Lower lobe of right lung (tissue), 2 donors: ENCODE data around the gene LRRC26. TPM values are rescaled to one million over a fixed set of nuclear protein-coding genes. Genes with fewer than 3 reads are reported as not detected.

Source experiments
- ATAC-seq, 2 donors: fragments of 200-7000 bp; cut with Tn5 transposase; one replicate each; pipeline ENCODE4 v1.9.1; 2020 to 2022; ENCODE audit warnings: mild to moderate bottlenecking in 2 of 2, moderate library complexity in 2 of 2
- DNase-seq: peaks from one replicate; pipeline ENCODE4 v3.0.0-alpha.2; 2020
- H3K27ac ChIP-seq: fragments of 200-600 bp; one replicate; pipeline ENCODE4 v1.8.0; 2022
- H3K27me3 ChIP-seq: fragments of 200-600 bp; one replicate; pipeline ENCODE4 v1.8.0; 2022; ENCODE audit warnings: low read depth
- H3K36me3 ChIP-seq: fragments of 200-600 bp; one replicate; pipeline ENCODE4 v1.8.0; 2022; ENCODE audit warnings: mild to moderate bottlenecking
- H3K4me1 ChIP-seq: fragments of 200-600 bp; one replicate; pipeline ENCODE4 v1.8.0; 2022
- H3K4me3 ChIP-seq: fragments of 200-600 bp; one replicate; pipeline ENCODE4 v1.8.0; 2022; ENCODE audit warnings: mild to moderate bottlenecking
- H3K9me3 ChIP-seq: fragments of 200-600 bp; one replicate; pipeline ENCODE4 v1.8.0; 2022
- intact Hi-C: fragments of 100-400 bp; cut with DNase I; formaldehyde crosslinking; loops from one replicate; pipeline ENCODE4 v1.11.0; 2022
- total RNA-seq: library from RNA; stranded (reverse); fragmentation: NEBNext Ultra II Directional; extraction: Animal tissue kit (Norgen Biotek cat#: 25700); gene quantifications from one replicate; pipeline ENCODE4 v1.2.1, GENCODE V29; 2021
- TF ChIP-seq, protein P1 (sequence below): fragments of 200-600 bp; IDR thresholded peaks from one replicate; pipeline ENCODE4 v1.8.0; 2022; ENCODE audit warnings: antibody characterized with exemption, mild to moderate bottlenecking
- donor health status: DM: no; HTN: yes; CAD: no; lungs with severe emphysema.

The LRRC26 gene
- total RNA-seq, 1 donor from 2014 or later = 1.0 TPM

DNA sequence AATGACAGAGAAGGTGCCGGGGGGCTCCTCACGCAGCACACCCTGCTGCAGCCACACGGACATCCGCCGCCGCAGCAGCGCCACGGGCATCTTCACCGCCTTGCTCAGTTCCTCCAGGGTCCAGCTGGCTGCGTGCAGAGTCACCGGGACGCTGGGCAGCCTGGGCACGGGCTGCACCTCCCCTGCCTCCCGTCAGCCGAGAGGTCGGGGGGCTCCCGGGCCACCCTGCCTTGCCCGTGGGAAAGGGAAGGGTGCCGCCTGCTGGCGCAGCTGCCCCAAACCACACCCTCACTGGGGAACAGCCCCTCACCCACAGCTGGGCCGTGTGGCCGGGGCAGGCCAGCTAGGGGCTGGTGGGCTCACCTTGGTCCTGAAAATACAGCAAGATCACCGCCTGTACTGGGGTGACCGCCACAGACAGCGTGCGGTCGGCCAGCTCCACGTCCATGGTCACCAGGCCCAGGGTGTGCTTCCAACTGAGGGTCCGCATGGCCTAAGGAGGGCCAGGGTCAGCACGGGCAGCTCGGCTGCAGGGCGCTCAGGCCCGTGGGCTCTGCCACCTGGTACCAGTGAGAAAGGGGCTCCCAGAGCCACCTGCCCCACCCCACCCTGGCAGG, 5.6 kb upstream of the LRRC26 start:
- peaks cover 6% of the 10 kb centered on the region for H3K4me1 ChIP-seq
- ATAC-seq (peak in 1 of 2 donors; percentile 10), DNase-seq (no peak)
- no peak overlapping the region for H3K4me3 ChIP-seq
- H3K36me3 ChIP-seq = peaks cover 33% of the 10 kb centered on the region
- peaks cover 16% of the 10 kb centered on the region for H3K27me3 ChIP-seq
- intact Hi-C loops = no loop called here
- TF ChIP-seq, protein P1, sequence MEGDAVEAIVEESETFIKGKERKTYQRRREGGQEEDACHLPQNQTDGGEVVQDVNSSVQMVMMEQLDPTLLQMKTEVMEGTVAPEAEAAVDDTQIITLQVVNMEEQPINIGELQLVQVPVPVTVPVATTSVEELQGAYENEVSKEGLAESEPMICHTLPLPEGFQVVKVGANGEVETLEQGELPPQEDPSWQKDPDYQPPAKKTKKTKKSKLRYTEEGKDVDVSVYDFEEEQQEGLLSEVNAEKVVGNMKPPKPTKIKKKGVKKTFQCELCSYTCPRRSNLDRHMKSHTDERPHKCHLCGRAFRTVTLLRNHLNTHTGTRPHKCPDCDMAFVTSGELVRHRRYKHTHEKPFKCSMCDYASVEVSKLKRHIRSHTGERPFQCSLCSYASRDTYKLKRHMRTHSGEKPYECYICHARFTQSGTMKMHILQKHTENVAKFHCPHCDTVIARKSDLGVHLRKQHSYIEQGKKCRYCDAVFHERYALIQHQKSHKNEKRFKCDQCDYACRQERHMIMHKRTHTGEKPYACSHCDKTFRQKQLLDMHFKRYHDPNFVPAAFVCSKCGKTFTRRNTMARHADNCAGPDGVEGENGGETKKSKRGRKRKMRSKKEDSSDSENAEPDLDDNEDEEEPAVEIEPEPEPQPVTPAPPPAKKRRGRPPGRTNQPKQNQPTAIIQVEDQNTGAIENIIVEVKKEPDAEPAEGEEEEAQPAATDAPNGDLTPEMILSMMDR = no peak
- no peaks in the 10 kb centered on the region for H3K9me3 ChIP-seq
- H3K27ac ChIP-seq = no peak overlapping the region

DNA sequence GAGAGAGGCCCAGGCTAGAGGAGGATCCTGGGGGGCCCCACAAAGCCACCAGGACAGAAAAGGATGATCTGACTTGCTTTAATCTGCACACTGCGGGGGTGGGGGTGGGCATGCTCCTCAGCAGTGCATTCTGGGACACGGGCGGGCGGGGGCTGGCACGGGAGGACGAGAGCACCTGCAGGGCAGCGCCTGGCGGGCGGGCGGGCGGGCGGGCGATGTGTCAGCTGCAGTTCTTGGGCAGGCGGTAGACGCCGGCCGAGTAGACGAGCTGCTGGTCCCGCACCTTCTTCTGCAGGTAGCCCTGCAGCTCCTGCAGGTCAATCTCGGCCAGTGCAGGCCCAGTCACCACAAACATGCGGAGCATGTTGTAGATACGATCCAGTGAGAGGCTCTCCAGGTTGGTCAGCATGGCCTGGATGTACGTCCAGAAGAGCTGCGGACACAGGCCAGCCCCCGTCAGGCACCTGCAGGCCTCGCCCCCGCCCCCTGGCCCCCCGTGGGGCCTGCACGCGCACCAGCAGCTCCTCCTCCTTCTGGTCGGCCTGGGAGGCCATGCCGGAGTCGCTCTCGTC, 5.0 kb upstream of the LRRC26 start:
- Histone ChIP-seq H3K27me3 (peaks cover 22% of the 10 kb centered on the region), H3K27ac (no peak overlapping the region), H3K36me3 (peaks cover 26% of the 10 kb centered on the region), H3K4me1 (peaks cover 9% of the 10 kb centered on the region), H3K9me3 (no peaks in the 10 kb centered on the region), H3K4me3 (no peak overlapping the region)
- DNase-seq (no peak), ATAC-seq (peak in 1 of 2 donors; percentile 25)
- intact Hi-C loops = no loop called here
- TF ChIP-seq, protein P1 = no peak

DNA sequence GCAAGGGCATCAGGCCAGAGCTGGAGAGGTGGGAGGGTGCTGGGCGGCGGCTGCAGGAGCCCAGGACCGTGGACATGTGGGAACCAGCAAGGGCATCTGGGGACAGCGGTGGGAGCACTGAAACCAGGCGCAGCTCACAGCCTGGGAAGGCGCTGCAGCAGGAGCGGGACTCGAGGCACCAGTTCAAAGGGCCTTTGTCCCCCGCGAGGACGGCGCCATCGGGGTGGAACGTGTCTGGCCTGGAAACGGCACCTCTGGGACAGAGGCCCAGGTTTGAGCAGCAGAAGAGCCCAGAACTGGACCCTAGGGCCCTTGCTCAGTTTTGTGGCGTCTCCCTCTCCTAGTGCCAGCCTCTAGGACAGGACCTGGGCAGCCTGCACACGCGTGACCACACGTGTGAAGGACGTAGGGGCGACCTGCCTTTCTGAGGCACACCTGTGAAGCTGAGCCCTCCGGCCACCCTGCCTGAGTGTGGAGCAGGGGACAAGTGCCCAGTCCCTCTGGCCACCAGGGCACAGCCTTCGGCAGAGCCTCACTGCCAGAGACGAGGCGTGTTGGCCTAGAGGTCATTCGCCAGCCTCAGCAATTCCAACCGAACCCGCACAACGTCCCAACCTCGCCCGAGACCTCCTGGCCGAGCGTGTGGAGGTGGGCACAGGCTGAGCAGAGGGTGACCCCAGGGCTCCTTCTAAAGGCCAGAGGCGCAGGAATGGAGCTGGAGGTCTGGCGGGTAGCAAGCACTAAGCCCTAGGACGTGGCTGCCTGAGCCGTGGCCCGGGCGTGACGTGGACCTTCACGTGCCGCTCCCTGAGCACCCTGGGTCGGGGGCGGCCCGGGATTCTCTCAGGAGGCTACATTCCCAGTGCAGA, 4.2 kb upstream of the LRRC26 start:
- Histone ChIP-seq H3K9me3 (no peaks in the 10 kb centered on the region), H3K36me3 (peaks cover 19% of the 10 kb centered on the region), H3K27ac (no peak overlapping the region), H3K4me3 (no peak overlapping the region), H3K4me1 (peaks cover 17% of the 10 kb centered on the region), H3K27me3 (peaks cover 30% of the 10 kb centered on the region)
- DNase-seq (no peak), ATAC-seq (no peak)
- intact Hi-C loops = no loop called here
- TF ChIP-seq, protein P1 = no peak

DNA sequence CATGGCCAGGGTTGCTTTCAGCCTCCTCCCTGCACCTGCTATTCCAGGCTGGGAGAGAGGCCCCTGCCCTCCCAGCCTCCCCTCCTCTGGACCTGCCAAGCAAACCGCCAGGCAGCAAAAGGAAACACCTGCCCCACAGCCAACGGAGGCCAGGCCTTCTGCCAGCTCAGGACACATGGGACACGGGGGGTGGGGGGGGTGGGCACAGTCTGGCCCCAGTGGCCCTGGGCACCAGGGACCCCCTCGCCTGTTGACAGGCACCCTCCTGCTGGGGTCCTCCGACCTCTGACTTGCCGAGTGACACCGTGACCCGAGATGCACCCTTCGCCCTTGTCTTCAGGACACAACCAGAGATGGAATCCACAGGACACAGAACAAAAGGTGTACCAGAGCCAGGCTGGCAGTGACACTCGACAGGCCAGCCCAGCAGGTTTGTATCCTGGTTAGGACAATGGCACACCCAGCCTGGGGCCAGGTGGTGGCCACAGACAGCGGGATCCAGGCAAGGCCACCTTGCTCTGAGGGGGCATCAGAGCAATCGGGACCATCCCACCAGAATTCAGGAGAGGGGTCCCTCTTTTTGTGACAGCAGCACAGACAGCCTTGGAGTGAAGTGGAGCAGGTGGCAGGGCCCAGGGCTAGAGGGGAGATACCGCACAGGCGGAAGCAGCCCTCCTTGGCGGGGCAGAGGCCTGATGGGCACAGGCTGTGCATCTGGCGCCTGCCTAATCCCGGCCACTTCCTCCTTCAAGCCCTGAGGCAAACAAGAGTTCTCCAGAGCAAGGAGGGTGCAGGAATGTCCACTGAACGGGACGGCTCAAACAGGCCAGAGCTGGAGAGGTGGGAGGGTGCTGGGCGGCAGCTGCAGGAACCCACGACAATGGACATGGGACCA, 3.3 kb upstream of the LRRC26 start:
- peaks cover 10% of the 10 kb centered on the region for H3K36me3 ChIP-seq
- no peak overlapping the region for H3K27ac ChIP-seq
- no peaks in the 10 kb centered on the region for H3K9me3 ChIP-seq
- H3K4me1 ChIP-seq = peaks cover 24% of the 10 kb centered on the region
- peaks cover 39% of the 10 kb centered on the region for H3K27me3 ChIP-seq
- ATAC-seq (peak in 1 of 2 donors; percentile 8), DNase-seq (no peak)
- H3K4me3 ChIP-seq = no peak overlapping the region
- intact Hi-C loops = no loop called here
- TF ChIP-seq, protein P1 = no peak
